GM19468 (cell line): ENCODE results near the gene FAM81B.

Source experiments
- ATAC-seq: cut with Tn5 transposase; IDR thresholded peaks from one replicate; pipeline ENCODE4 v1.9.1; 2021; ENCODE audit warnings: mild to moderate bottlenecking, moderate library complexity, moderate number of reproducible peaks; ENCODE audit not compliant: unreplicated experiment; ENCODE audit errors: extremely low read depth

The FAM81B gene

GRCh38 chr5:95393279-95393678 is 2.1 kb downstream of the FAM81B start:
- no peak for ATAC-seq

- no peak for ATAC-seq
Observed at GRCh38 chr5:95398989-95399388, 7.8 kb downstream of the FAM81B start.

- ATAC-seq: no peak
Observed at GRCh38 chr5:95401626-95402025, 10.5 kb downstream of the FAM81B start.

GRCh38 chr5:95403996-95404395 is 12.8 kb downstream of the FAM81B start:
- ATAC-seq: no peak

GRCh38 chr5:95406426-95407090 is 15.4 kb downstream of the FAM81B start:
- ATAC-seq: no peak

- ATAC-seq: no peak
Observed at GRCh38 chr5:95410279-95410678, 19.1 kb downstream of the FAM81B start.

- ATAC-seq: no peak
Observed at GRCh38 chr5:95411474-95411873, 20.3 kb downstream of the FAM81B start.

GRCh38 chr5:95414451-95414850 is 23.3 kb downstream of the FAM81B start:
- no peak for ATAC-seq

GRCh38 chr5:95417971-95418370 is 26.8 kb downstream of the FAM81B start:
- ATAC-seq: no peak

GRCh38 chr5:95422838-95423237 is 31.7 kb downstream of the FAM81B start:
- ATAC-seq: no peak

- no peak for ATAC-seq
Observed at GRCh38 chr5:95424016-95424415, 32.9 kb downstream of the FAM81B start.

- ATAC-seq: no peak
Observed at GRCh38 chr5:95424526-95424925, 33.4 kb downstream of the FAM81B start.

GRCh38 chr5:95426227-95426626 is 35.1 kb downstream of the FAM81B start:
- no peak for ATAC-seq

GRCh38 chr5:95432779-95433178 is 41.6 kb downstream of the FAM81B start:
- no peak for ATAC-seq

- ATAC-seq: no peak
Observed at GRCh38 chr5:95439801-95440493, 48.8 kb downstream of the FAM81B start.

- no peak for ATAC-seq
Observed at GRCh38 chr5:95440825-95441224, 49.7 kb downstream of the FAM81B start.

- no peak for ATAC-seq
Observed at GRCh38 chr5:95441636-95442035, 50.5 kb downstream of the FAM81B start.

GRCh38 chr5:95445442-95445841 is 54.3 kb downstream of the FAM81B start:
- no peak for ATAC-seq

- ATAC-seq: no peak
Observed at GRCh38 chr5:95445995-95446394, 54.8 kb downstream of the FAM81B start.

GRCh38 chr5:95446560-95447221 is 55.5 kb downstream of the FAM81B start:
- no peak for ATAC-seq

- ATAC-seq: no peak
Observed at GRCh38 chr5:95447961-95448360, 56.8 kb downstream of the FAM81B start.
